ENCODE data around the gene LIN28B.

LIN28B gene

GRCh38 chr6:105113422-105113821, 156.5 kb downstream of the LIN28B start:
- no peak for DNase-seq

- DNase-seq: no peak
Observed at GRCh38 chr6:105116150-105116549, 159.2 kb downstream of the LIN28B start.

- DNase-seq: no peak
Observed at GRCh38 chr6:105120570-105120969, 163.7 kb downstream of the LIN28B start.

GRCh38 chr6:105121981-105122380, 165.1 kb downstream of the LIN28B start:
- no peak for DNase-seq

GRCh38 chr6:105122717-105123116, 165.8 kb downstream of the LIN28B start:
- DNase-seq: no peak
